ENCODE results near the gene TBKBP1. TPM values are rescaled to one million over a fixed set of nuclear protein-coding genes. Genes with fewer than 3 reads are reported as not detected.

TBKBP1 gene
- total and polyA plus RNA-seq, 2 of the 4 experiments (the other 2 are of a cell fraction) = 3.4 to 8.5 TPM

GRCh38 chr17:47726796-47727703, 33.1 kb downstream of the TBKBP1 start:
- DNase-seq (no peak), ATAC-seq (ENCODE audit: low read depth) (no peak)
- Histone ChIP-seq H3K9ac (ENCODE audit: low read depth, low read length) (no peak overlapping the region), H2BK15ac (ENCODE audit: low read depth, low read length) (no peak overlapping the region), H3K36me3 (ENCODE audit: control insufficient read depth, insufficient read depth, low read length) (no peaks in the 10 kb centered on the region), H3K79me1 (ENCODE audit: low read depth in 1 of 2, low read length in 2 of 2) (no peaks in the 10 kb centered on the region), H3K4me2 (ENCODE audit: low read depth, low read length) (no peak overlapping the region), H3K56ac (ENCODE audit: extremely low read depth, insufficient read depth, low read length) (no peak overlapping the region), H3K9me1 (ENCODE audit: insufficient read depth, low read length) (no peaks in the 10 kb centered on the region), H3K27me3 (ENCODE audit: control insufficient read depth, insufficient read depth, low read length) (peaks cover 90% of the 10 kb centered on the region), H3K4ac (ENCODE audit: low read depth, low read length) (no peak overlapping the region), H3K4me3 (ENCODE audit: insufficient read depth, low read depth, low read length) (no peak overlapping the region), H2BK120ac (ENCODE audit: low read depth, low read length) (no peak overlapping the region), H3K23ac (ENCODE audit: low read depth, low read length) (no peak overlapping the region), H4K5ac (ENCODE audit: low read depth, low read length) (no peak overlapping the region), H3K27ac (ENCODE audit: insufficient read depth, low read length) (no peak overlapping the region), H3K9me3 (ENCODE audit: control insufficient read depth, insufficient read depth, low read length) (no peaks in the 10 kb centered on the region), H4K20me1 (ENCODE audit: insufficient read depth, low read length) (no peaks in the 10 kb centered on the region; the same call in none of the 2 replicates), H2AK5ac (ENCODE audit: low read depth, low read length) (no peak overlapping the region), H2AFZ (replicated peaks; ENCODE audit: low read length, poor library complexity) (no peak overlapping the region), H4K8ac (ENCODE audit: low read depth in 2 of 2, low read length in 2 of 2) (no peak overlapping the region), H3K4me1 (ENCODE audit: control insufficient read depth, insufficient read depth, low read length) (no peaks in the 10 kb centered on the region), H2AK9ac (replicated peaks; ENCODE audit: low read depth, low read length, poor library complexity) (no peak overlapping the region), H3K14ac (replicated peaks; ENCODE audit: low read depth, low read length) (no peak overlapping the region), H2BK5ac (ENCODE audit: low read depth, low read length, poor library complexity, severe bottlenecking) (no peak overlapping the region), H2BK20ac (ENCODE audit: low read depth, low read length) (no peak overlapping the region), H4K91ac (ENCODE audit: insufficient read depth, low read depth, low read length) (no peak overlapping the region), H3K18ac (ENCODE audit: low read depth, low read length) (no peak overlapping the region)
- in situ Hi-C loops (cut with MboI; ENCODE audit: low sequenced_read_pairs) = no loop called here
- no peak for TF ChIP-seq MXI1 (IDR thresholded peaks at IDR 0.05; ENCODE audit: borderline replicate concordance, low read depth, low read length)
- no peak for TF ChIP-seq CTCF (conservative IDR thresholded peaks at IDR 0.05; ENCODE audit: low read depth, low read length)
- no peak for TF ChIP-seq NFE2L2 (IDR thresholded peaks at IDR 0.05; ENCODE audit: low read depth, low read length)
- no peak for TF ChIP-seq MAFK (IDR thresholded peaks at IDR 0.05; ENCODE audit: low read depth, low read length)
- no peak for TF ChIP-seq POLR2A (IDR thresholded peaks at IDR 0.05; ENCODE audit: low read depth, low read length)
- TF ChIP-seq FOS (IDR thresholded peaks at IDR 0.05; ENCODE audit: low read depth, low read length) = no peak
- TF ChIP-seq SMC3 (IDR thresholded peaks at IDR 0.05; ENCODE audit: low read depth, low read length) = no peak
- no peak for TF ChIP-seq MAZ (IDR thresholded peaks at IDR 0.05; ENCODE audit: borderline replicate concordance, low read depth, low read length)
- TF ChIP-seq RAD21 (IDR thresholded peaks at IDR 0.05; ENCODE audit: low read length) = no peak
- no peak for TF ChIP-seq CEBPB (IDR thresholded peaks at IDR 0.05; ENCODE audit: low read depth, low read length)
- no peak for TF ChIP-seq RCOR1 (IDR thresholded peaks at IDR 0.05; ENCODE audit: insufficient replicate concordance, low read length)
- TF ChIP-seq USF2 (IDR thresholded peaks at IDR 0.05; ENCODE audit: low read depth, low read length) = no peak
- TF ChIP-seq CHD1 (IDR thresholded peaks at IDR 0.05; ENCODE audit: low read depth, low read length) = no peak
- TF ChIP-seq BHLHE40 (IDR thresholded peaks at IDR 0.05; ENCODE audit: low read depth, low read length) = no peak
- dilution Hi-C loops (cut with HindIII; ENCODE audit: low sequenced_read_pairs, unreplicated experiment) = no loop called here
- WGBS, 2 experiments (ENCODE audit: extremely low coverage in 2 of 2, insufficient read length in 1 of 2) = 67% methylated on average over 5 of the region's 12 CpGs; no CpG with 5 or more reads in 1 of the 2 experiments
- CTCF ChIA-PET = no interaction called here
- intact Hi-C loops (cut with micrococcal nuclease) = loop anchor here (10.0 kb wide), 1 partner anchor 48 kb away; no protein-coding TSS in a partner anchor
- POLR2A ChIA-PET (ENCODE audit: unreplicated experiment) = no interaction called here
- BruUV-seq (replicated peaks) = no TSS peak

Data from IMR-90 (cell line).